ENCODE results near the gene ACTR3. TPM values are rescaled to one million over a fixed set of nuclear protein-coding genes. Genes with fewer than 3 reads are reported as not detected.

ACTR3 gene
- total RNA-seq, 1 experiment from 2014 or later: 197 TPM

DNA sequence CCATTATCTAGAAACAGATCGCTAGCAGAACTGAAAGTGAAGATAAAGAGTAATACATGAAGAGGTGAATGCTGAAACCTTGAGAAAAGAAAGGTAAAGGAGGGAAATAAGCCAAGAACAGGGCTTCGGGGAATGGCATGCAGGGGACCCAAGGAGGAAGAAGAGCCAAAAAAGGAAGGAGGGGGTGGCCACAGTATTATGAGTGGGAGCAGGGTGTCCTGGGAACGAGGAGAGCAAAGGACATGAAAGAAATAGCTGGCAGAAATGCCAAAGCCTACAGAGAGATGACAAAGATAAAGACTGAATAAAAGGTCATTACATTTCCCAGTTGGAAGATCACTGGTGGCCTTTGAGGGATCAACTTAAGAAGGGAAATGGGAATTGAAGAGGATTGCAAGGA, 82.9 kb downstream of the ACTR3 start:
- Histone ChIP-seq H3F3A (ENCODE audit: low read length, unreplicated experiment) (no peaks in the 10 kb centered on the region), H3K9ac (ENCODE audit: low read length) (no peak overlapping the region), H2AFZ (ENCODE audit: low read length) (no peak overlapping the region), H3K4me2 (ENCODE audit: low read length) (no peak overlapping the region), H4K20me1 (ENCODE audit: low read length) (no peaks in the 10 kb centered on the region), H3K27me3 (ENCODE audit: low read length) (no peaks in the 10 kb centered on the region), H3K4me1 (ENCODE audit: insufficient read depth, low read length) (no peaks in the 10 kb centered on the region), H3K9me2 (replicated peaks; ENCODE audit: low read length) (no peaks in the 10 kb centered on the region), H3K27ac (ENCODE audit: low read length) (no peak overlapping the region), H3K79me2 (ENCODE audit: low read length) (no peaks in the 10 kb centered on the region), H3K9me3 (ENCODE audit: low read length) (no peaks in the 10 kb centered on the region), H3K4me3 (ENCODE audit: low read length) (no peak overlapping the region), H3K36me3 (ENCODE audit: low read depth, low read length) (no peaks in the 10 kb centered on the region)
- DNase-seq (no peak), ATAC-seq (no peak)
- ChIA-PET CTCF (no interaction called here), POLR2A (ENCODE audit: unreplicated experiment) (no interaction called here)
- TF ChIP-seq EZH2 (IDR thresholded peaks at IDR 0.05; ENCODE audit: low read length, unreplicated experiment) (no peak), EZH2phosphoT487 (IDR thresholded peaks at IDR 0.05; ENCODE audit: borderline replicate concordance, low read length) (no peak)
- TF ChIP-seq, protein P1, sequence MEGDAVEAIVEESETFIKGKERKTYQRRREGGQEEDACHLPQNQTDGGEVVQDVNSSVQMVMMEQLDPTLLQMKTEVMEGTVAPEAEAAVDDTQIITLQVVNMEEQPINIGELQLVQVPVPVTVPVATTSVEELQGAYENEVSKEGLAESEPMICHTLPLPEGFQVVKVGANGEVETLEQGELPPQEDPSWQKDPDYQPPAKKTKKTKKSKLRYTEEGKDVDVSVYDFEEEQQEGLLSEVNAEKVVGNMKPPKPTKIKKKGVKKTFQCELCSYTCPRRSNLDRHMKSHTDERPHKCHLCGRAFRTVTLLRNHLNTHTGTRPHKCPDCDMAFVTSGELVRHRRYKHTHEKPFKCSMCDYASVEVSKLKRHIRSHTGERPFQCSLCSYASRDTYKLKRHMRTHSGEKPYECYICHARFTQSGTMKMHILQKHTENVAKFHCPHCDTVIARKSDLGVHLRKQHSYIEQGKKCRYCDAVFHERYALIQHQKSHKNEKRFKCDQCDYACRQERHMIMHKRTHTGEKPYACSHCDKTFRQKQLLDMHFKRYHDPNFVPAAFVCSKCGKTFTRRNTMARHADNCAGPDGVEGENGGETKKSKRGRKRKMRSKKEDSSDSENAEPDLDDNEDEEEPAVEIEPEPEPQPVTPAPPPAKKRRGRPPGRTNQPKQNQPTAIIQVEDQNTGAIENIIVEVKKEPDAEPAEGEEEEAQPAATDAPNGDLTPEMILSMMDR (conservative IDR thresholded peaks at IDR 0.05; ENCODE audit: low read depth, low read length): no peak
- intact Hi-C loops (cut with micrococcal nuclease): no loop called here
- BruUV-seq (replicated peaks): no TSS peak

DNA sequence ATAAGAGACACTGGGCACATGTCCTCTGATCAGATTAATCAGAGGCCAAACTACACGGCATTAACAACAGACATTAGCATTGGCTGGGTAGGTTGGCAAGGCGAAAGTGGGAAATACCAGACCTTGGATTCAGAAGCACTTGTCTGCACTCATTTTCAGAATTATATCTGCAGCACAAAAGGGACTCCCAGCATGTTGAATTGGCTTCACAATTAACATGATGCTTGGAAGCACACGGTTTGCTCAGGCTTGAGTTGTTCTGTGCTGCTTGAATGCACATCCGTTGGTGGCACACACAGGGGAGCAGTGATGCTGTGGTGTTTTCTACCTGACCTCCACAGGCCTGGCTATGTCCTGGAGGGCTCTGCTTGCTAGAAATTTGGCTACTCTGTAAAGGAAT, 83.9 kb downstream of the ACTR3 start:
- Histone ChIP-seq H3K4me1 (ENCODE audit: insufficient read depth, low read length) (no peaks in the 10 kb centered on the region), H2AFZ (ENCODE audit: low read length) (no peak overlapping the region), H3K79me2 (ENCODE audit: low read length) (no peaks in the 10 kb centered on the region), H3K9me3 (ENCODE audit: low read length) (no peaks in the 10 kb centered on the region), H3K4me3 (ENCODE audit: low read length) (no peak overlapping the region), H3F3A (ENCODE audit: low read length, unreplicated experiment) (no peaks in the 10 kb centered on the region), H3K27ac (ENCODE audit: low read length) (no peak overlapping the region), H4K20me1 (ENCODE audit: low read length) (no peaks in the 10 kb centered on the region), H3K9ac (ENCODE audit: low read length) (no peak overlapping the region), H3K36me3 (ENCODE audit: low read depth, low read length) (no peaks in the 10 kb centered on the region), H3K4me2 (ENCODE audit: low read length) (no peak overlapping the region), H3K27me3 (ENCODE audit: low read length) (no peaks in the 10 kb centered on the region), H3K9me2 (replicated peaks; ENCODE audit: low read length) (no peaks in the 10 kb centered on the region)
- BruUV-seq (replicated peaks): no TSS peak
- ChIA-PET POLR2A (ENCODE audit: unreplicated experiment) (no interaction called here), CTCF (no interaction called here)
- intact Hi-C loops (cut with micrococcal nuclease): no loop called here
- TF ChIP-seq, protein P1 (conservative IDR thresholded peaks at IDR 0.05; ENCODE audit: low read depth, low read length): no peak
- TF ChIP-seq EZH2phosphoT487 (IDR thresholded peaks at IDR 0.05; ENCODE audit: borderline replicate concordance, low read length): no peak
- no peak for TF ChIP-seq EZH2 (IDR thresholded peaks at IDR 0.05; ENCODE audit: low read length, unreplicated experiment)
- DNase-seq (no peak), ATAC-seq (no peak)

- TF ChIP-seq EZH2 (IDR thresholded peaks at IDR 0.05; ENCODE audit: low read length, unreplicated experiment) (no peak), EZH2phosphoT487 (IDR thresholded peaks at IDR 0.05; ENCODE audit: borderline replicate concordance, low read length) (no peak)
- TF ChIP-seq, protein P1 (conservative IDR thresholded peaks at IDR 0.05; ENCODE audit: low read depth, low read length): no peak
- no peak overlapping the region for H3K9ac ChIP-seq (ENCODE audit: low read length)
- H3K4me3 ChIP-seq (ENCODE audit: low read length): no peak overlapping the region
- BruUV-seq (replicated peaks): no TSS peak
- no peak overlapping the region for H3K27ac ChIP-seq (ENCODE audit: low read length)
- no peak overlapping the region for H2AFZ ChIP-seq (ENCODE audit: low read length)
- ChIA-PET CTCF (no interaction called here), POLR2A (ENCODE audit: unreplicated experiment) (interaction anchor here (0.6 kb wide), 1 partner anchor 198 kb away, joined by 3 read pairs; no protein-coding TSS in a partner anchor)
- no peaks in the 10 kb centered on the region for H3K79me2 ChIP-seq (ENCODE audit: low read length)
- no peak overlapping the region for H3K4me2 ChIP-seq (ENCODE audit: low read length)
- intact Hi-C loops (cut with micrococcal nuclease): no loop called here
- no peaks in the 10 kb centered on the region for H3K9me2 ChIP-seq (replicated peaks; ENCODE audit: low read length)
- H3K36me3 ChIP-seq (ENCODE audit: low read depth, low read length): no peaks in the 10 kb centered on the region
- no peaks in the 10 kb centered on the region for H3K27me3 ChIP-seq (ENCODE audit: low read length)
- H3K4me1 ChIP-seq (ENCODE audit: insufficient read depth, low read length): no peaks in the 10 kb centered on the region
- no peaks in the 10 kb centered on the region for H3F3A ChIP-seq (ENCODE audit: low read length, unreplicated experiment)
- DNase-seq (no peak), ATAC-seq (no peak)
- H4K20me1 ChIP-seq (ENCODE audit: low read length): no peaks in the 10 kb centered on the region
- no peaks in the 10 kb centered on the region for H3K9me3 ChIP-seq (ENCODE audit: low read length)
These were observed 84.8 kb downstream of the ACTR3 start for GRCh38 chr2:113974727-113975126.

Measured in PC-3 (cell line).